BLaER1 treated with 17β-estradiol and CSF1 and Interleukin-3, amounts not matched to agents 10 nM and 100 nM (cell line): ENCODE measurements around the gene DDIT4.
A peak's percentile ranks its signal among the peaks of the same experiment; 100 is the strongest.

Source experiments
- H3K27ac ChIP-seq, 11 experiments: shearing (Covaris generic); formaldehyde crosslinking; 2 replicates each; pipeline ENCODE4 v1.8.1; 2022
- H3K27me3 ChIP-seq, 11 experiments: shearing (Covaris generic); formaldehyde crosslinking; 2 replicates each; pipeline ENCODE4 v1.8.1; 2022
- H3K36me3 ChIP-seq, 11 experiments: shearing (Covaris generic); formaldehyde crosslinking; 2 replicates each; pipeline ENCODE4 v1.8.1; 2022
- H3K4me1 ChIP-seq, 10 experiments: shearing (Covaris generic); formaldehyde crosslinking; 2 replicates each; pipeline ENCODE4 v1.8.1; 2022
- H3K4me2 ChIP-seq, 11 experiments: shearing (Covaris generic); formaldehyde crosslinking; 2 replicates each; pipeline ENCODE4 v1.8.1; 2022
- H3K4me3 ChIP-seq, 10 experiments: shearing (Covaris generic); formaldehyde crosslinking; 2 replicates each; pipeline ENCODE4 v1.8.1; 2022
- H3K9ac ChIP-seq, 11 experiments: shearing (Covaris generic); formaldehyde crosslinking; 2 replicates each; pipeline ENCODE4 v1.8.1; 2022
- H3K9me3 ChIP-seq, 11 experiments: shearing (Covaris generic); formaldehyde crosslinking; replicated peaks in 1 of 11; 2 replicates each; pipeline ENCODE4 v1.8.1; 2022
- H4K20me1 ChIP-seq, 11 experiments: shearing (Covaris generic); formaldehyde crosslinking; 2 replicates each; pipeline ENCODE4 v1.8.1; 2022
- Cebpa-rat ChIP-seq, 11 experiments: shearing (Covaris generic); IDR thresholded peaks; 2 replicates each; pipeline ENCODE4 v1.8.1; 2022

DDIT4 gene

GRCh38 chr10:72322030-72322279 lies 48.2 kb downstream of the DDIT4 start:
- H3K4me2 ChIP-seq = peak overlapping the region; percentile 89 to 98 (median 95)
- H3K27me3 ChIP-seq = no peaks in the 10 kb centered on the region
- H3K4me1 ChIP-seq = peaks cover 84 to 96% (median 92%) of the 10 kb centered on the region in 10 experiments
- no peaks in the 10 kb centered on the region for H4K20me1 ChIP-seq
- H3K36me3 ChIP-seq = no peaks in the 10 kb centered on the region
- H3K9me3 ChIP-seq = 0 out of 22 replicates have a peak, but pooled peaks cover 0 to 6% (median 0%) of the 10 kb centered on the region in 11 experiments
- peak overlapping the region; percentile 91 to 99 (median 99) for H3K27ac ChIP-seq
- H3K9ac ChIP-seq = peak overlapping the region; percentile 88 to 95 (median 92); a peak in 21 of 22 replicates
- peak overlapping the region in 3 of 10 experiments; percentile 41 to 66 (median 43); a peak in 5 of 20 replicates for H3K4me3 ChIP-seq
- no peak for TF ChIP-seq Cebpa-rat (IDR thresholded peaks at IDR 0.05)

- Histone ChIP-seq H3K4me2 (peak overlapping the region; percentile 89 to 98 (median 95)), H3K27ac (peak overlapping the region; percentile 91 to 99 (median 99))
Measured at GRCh38 chr10:72322280-72323058, 48.7 kb downstream of the DDIT4 start.

GRCh38 chr10:72323108-72323749 lies 49.5 kb downstream of the DDIT4 start:
- peak overlapping the region; percentile 66 to 95 (median 92) for H3K9ac ChIP-seq
- 0 out of 22 replicates have a peak, but pooled peaks cover 0 to 6% (median 0%) of the 10 kb centered on the region in 11 experiments for H3K9me3 ChIP-seq
- peak overlapping the region; percentile 89 to 98 (median 95) for H3K4me2 ChIP-seq
- H3K4me1 ChIP-seq = peaks cover 84 to 96% (median 92%) of the 10 kb centered on the region in 10 experiments
- no peaks in the 10 kb centered on the region for H3K36me3 ChIP-seq
- no peak for TF ChIP-seq Cebpa-rat (IDR thresholded peaks at IDR 0.05)
- H3K4me3 ChIP-seq = peak overlapping the region in 5 of 10 experiments; percentile 1 to 47 (median 24); a peak in 8 of 20 replicates
- H3K27me3 ChIP-seq = no peaks in the 10 kb centered on the region
- H4K20me1 ChIP-seq = no peaks in the 10 kb centered on the region
- peak overlapping the region; percentile 91 to 99 (median 99); a peak in 21 of 22 replicates for H3K27ac ChIP-seq

More at GRCh38 chr10:72322280-72323058, 48.7 kb downstream of the DDIT4 start:
- H3K27me3 ChIP-seq = no peaks in the 10 kb centered on the region
- TF ChIP-seq Cebpa-rat (IDR thresholded peaks at IDR 0.05) = no peak
- 0 out of 22 replicates have a peak, but pooled peaks cover 0 to 6% (median 0%) of the 10 kb centered on the region in 11 experiments for H3K9me3 ChIP-seq
- no peaks in the 10 kb centered on the region for H4K20me1 ChIP-seq
- H3K4me1 ChIP-seq = peaks cover 84 to 96% (median 92%) of the 10 kb centered on the region in 10 experiments
- no peaks in the 10 kb centered on the region for H3K36me3 ChIP-seq
- H3K4me3 ChIP-seq = peak overlapping the region in 2 of 10 experiments; percentile 14 to 66; a peak in 5 of 20 replicates
- peak overlapping the region; percentile 66 to 95 (median 92); a peak in 21 of 22 replicates for H3K9ac ChIP-seq

- peak overlapping the region; percentile 66 to 95 (median 92) for H3K9ac ChIP-seq
- H4K20me1 ChIP-seq = no peaks in the 10 kb centered on the region
- 0 out of 22 replicates have a peak, but pooled peaks cover 0 to 6% (median 0%) of the 10 kb centered on the region in 11 experiments for H3K9me3 ChIP-seq
- H3K27me3 ChIP-seq = no peaks in the 10 kb centered on the region
- peak overlapping the region in 4 of 10 experiments; percentile 1 to 47 (median 26); a peak in 6 of 20 replicates for H3K4me3 ChIP-seq
- peak overlapping the region; percentile 89 to 98 (median 95) for H3K4me2 ChIP-seq
- H3K4me1 ChIP-seq = peaks cover 84 to 96% (median 92%) of the 10 kb centered on the region in 10 experiments
- H3K36me3 ChIP-seq = no peaks in the 10 kb centered on the region
- peak overlapping the region; percentile 91 to 99 (median 99); a peak in 21 of 22 replicates for H3K27ac ChIP-seq
- no peak for TF ChIP-seq Cebpa-rat (IDR thresholded peaks at IDR 0.05)
Measured at GRCh38 chr10:72323771-72324191, 50.1 kb downstream of the DDIT4 start.
